ENCODE results near the gene HIRIP3.

DNA sequence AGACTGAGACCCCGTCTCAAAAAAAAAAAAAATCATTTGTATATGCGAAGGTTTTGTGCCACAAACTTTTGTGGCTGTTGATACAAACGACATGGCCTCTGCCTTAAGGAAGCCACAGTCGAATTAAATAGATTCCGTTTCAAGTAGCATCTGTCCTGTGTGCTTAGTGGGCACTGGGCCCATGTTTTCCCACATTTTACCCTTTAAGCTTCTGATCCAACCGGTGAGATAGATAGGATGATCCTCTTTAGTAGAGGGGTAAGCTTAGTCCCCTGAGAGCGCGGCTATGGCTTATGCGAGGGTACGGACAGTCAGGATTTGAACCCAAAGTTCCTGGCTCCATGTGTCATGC lies 34.3 kb downstream of the HIRIP3 start:
- TF ChIP-seq GATA2 (IDR thresholded peaks at IDR 0.05; ENCODE audit: low read depth, low read length) (no peak), GATA3 (IDR thresholded peaks at IDR 0.05; ENCODE audit: low read depth, low read length) (no peak)

Data from SH-SY5Y (cell line).